ENCODE measurements around the gene TNRC6B.

DNA sequence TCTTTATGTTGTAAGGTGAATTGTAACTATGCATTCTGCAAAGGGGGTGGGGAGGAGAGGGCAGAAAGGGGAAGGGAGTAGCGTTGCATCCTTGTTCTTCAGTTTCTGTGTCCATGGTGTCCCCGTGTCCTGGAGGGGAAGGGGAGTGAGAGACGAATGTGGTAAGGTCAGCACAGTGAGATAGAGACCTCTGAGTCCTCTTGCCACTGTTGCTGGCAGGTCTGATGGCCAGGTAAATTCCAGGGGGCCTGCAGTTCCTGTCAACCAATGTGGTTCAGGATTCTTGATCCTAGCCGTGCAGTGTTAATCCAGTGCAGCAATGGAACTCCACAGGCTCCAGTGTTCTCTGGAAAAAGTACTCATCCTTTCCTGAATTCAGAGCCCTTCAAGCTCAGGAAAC is 154.0 kb downstream of the TNRC6B start:
- TF ChIP-seq, protein P1, sequence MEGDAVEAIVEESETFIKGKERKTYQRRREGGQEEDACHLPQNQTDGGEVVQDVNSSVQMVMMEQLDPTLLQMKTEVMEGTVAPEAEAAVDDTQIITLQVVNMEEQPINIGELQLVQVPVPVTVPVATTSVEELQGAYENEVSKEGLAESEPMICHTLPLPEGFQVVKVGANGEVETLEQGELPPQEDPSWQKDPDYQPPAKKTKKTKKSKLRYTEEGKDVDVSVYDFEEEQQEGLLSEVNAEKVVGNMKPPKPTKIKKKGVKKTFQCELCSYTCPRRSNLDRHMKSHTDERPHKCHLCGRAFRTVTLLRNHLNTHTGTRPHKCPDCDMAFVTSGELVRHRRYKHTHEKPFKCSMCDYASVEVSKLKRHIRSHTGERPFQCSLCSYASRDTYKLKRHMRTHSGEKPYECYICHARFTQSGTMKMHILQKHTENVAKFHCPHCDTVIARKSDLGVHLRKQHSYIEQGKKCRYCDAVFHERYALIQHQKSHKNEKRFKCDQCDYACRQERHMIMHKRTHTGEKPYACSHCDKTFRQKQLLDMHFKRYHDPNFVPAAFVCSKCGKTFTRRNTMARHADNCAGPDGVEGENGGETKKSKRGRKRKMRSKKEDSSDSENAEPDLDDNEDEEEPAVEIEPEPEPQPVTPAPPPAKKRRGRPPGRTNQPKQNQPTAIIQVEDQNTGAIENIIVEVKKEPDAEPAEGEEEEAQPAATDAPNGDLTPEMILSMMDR (IDR thresholded peaks at IDR 0.05) = no peak
- TF ChIP-seq EZH2phosphoT487 (IDR thresholded peaks at IDR 0.05) = no peak

All from neural progenitor cell (in vitro differentiated cells).